GM21381 (cell line): ENCODE measurements around the gene SNX27.

Source experiments
- ATAC-seq: cut with Tn5 transposase; IDR thresholded peaks from one replicate; pipeline ENCODE4 v1.9.1; 2021; ENCODE audit warnings: mild to moderate bottlenecking, moderate library complexity; ENCODE audit not compliant: unreplicated experiment

The SNX27 gene

DNA sequence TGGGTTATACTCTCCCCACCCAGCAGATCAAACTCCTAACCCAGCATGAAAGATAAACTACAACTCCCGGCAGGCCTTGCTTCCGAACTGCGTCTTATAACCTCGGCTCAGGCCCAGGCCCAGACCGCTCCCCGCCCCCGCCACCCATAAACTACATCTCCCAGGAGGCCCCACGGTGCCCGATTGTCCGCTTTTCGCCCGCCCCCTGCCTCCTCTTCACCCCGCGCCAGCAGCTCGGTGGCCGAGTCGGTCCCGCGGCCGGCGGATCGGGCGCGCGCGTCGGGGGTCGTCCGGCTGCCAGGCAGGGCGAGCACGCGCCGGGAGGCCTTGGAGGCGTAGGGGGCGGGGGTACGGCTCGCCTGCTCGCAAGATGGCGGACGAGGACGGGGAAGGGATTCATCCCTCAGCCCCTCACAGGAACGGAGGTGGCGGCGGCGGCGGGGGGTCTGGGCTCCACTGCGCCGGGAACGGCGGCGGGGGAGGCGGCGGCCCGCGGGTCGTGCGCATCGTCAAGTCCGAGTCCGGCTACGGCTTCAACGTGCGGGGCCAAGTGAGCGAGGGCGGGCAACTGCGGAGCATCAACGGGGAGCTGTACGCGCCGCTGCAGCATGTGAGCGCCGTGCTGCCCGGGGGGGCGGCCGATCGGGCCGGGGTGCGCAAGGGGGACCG lies at the start of gene SNX27:
Gene SNX27, plus strand, starts transcription at position 219 of the 669 bp plus-strand sequence. Its CDS starts 152 bp downstream, at position 371.
- peak; percentile 96 for ATAC-seq

DNA sequence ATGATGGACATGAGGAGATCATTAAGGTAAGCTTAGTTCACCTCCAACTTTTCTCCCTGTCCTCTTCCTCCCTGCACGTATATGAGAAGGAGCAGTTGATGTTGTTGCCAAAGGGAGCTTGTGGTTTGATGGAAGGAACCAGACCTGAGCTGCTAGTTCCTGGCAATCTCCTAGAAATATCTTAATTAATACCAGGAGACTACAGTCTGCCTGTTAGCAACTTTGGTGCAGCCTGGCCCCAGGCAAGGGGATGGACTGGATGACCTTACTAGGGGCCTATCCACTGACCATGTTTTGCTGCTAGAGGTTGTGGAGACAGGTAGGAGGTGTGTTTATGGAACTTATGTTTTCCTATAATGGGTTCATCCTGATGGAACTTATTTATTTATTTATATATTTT lies 49.2 kb upstream of the SNX27 start:
- ATAC-seq, result no peak

- no peak for ATAC-seq
Observed at GRCh38 chr1:151563376-151563775, 48.5 kb upstream of the SNX27 start.

DNA sequence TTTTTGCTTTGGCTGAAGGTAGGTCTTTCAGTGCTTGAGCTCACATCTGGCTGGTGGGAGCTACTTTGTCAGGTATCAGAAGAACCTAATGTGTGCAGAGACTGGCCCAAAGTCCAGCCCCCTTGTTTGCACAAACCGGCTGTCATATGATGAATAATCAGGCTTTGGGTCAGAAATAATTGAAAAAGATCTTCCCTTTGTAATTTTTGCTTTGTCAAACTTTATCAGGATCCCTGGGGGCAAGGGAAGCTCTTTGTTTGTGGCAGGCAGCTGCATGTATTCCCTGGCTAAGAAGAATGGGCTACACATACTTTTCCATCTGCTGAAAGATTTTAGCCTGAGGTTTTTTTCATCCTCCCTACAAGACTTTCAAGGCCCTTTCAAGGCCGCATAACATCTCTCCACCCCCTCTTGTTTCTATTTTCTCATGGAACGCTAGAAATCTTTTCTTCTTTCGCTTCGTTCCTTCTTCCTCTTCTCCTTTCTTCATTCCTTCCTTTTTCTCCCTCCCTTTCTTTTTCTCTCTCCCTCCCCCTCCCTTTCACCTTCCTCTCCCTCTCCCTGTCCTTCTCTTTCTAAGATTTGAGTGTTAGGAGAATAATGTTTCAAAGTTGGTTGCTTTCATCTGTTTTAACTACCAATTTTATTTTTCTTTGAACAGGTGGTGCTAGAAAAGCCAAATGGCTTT lies 46.2 kb upstream of the SNX27 start:
- no peak for ATAC-seq

GRCh38 chr1:151568626-151569088 lies 43.2 kb upstream of the SNX27 start:
- no peak for ATAC-seq

GRCh38 chr1:151570819-151571218 lies 41.0 kb upstream of the SNX27 start:
- no peak for ATAC-seq

DNA sequence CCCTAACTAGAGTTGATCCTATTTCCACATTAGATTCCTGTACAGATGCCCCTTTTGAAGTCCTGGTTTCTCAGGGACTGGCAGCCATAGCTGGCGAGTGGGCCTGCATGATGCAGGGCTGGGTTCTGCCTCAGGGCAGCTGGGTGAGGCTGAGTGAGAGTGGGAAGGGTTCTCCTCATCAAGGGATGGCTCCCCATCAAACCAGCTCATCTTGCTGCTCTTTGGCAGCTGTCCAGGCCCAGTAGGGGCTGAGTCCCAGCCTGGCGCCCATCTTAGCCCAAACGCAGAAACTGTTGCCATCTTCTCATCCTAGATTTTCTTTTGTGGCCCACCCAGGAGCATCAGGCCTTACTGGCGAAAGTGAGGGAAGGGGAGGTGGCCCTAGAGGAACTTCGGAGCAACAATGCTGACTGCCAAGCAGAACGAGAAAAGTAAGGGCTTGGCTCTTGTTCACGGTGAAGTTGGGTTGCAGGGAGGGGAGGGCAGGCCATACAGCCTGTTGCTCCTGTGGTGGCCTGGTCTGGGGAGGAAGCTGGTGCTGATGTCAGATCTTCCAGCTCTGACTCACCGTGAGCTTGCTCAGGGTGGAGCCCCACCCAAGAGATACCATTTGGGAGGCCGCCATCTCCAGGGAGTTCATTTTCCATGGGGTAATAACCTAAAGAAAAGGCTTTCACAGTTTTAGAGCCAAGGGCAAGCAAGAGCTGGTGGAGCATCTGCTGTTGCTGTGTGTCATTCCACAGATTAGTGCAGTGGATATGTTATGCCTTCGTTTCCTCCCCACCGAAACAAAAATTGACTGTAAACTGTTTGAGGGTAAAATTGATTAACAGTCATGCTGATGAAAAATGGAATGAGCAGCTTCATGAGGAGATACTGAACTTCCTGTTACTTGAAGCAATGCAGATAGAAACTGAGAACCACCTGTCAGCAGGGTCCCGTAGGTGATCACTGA lies 37.0 kb upstream of the SNX27 start:
- no peak for ATAC-seq

- no peak for ATAC-seq
Observed at GRCh38 chr1:151577173-151577572, 34.7 kb upstream of the SNX27 start.

DNA sequence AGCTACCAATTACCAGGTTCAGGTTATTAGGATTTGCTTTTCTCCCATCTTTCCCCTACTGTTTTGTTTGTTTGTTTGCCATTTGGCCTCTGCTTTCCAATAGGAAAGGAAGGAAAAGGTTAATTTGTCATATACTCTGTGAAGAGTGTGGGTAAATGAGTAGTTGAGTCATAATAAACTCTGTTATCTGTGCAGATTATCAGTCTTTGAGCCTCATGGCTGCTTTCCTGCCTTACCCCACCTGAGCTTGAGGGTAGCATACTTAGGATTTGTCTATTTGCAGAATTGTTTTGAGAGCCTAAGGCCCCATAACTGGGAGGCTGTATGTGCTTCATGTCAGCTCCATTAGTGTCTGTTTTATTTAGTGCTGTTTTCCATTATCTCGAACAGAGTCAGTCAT lies 32.9 kb upstream of the SNX27 start:
- no peak for ATAC-seq

DNA sequence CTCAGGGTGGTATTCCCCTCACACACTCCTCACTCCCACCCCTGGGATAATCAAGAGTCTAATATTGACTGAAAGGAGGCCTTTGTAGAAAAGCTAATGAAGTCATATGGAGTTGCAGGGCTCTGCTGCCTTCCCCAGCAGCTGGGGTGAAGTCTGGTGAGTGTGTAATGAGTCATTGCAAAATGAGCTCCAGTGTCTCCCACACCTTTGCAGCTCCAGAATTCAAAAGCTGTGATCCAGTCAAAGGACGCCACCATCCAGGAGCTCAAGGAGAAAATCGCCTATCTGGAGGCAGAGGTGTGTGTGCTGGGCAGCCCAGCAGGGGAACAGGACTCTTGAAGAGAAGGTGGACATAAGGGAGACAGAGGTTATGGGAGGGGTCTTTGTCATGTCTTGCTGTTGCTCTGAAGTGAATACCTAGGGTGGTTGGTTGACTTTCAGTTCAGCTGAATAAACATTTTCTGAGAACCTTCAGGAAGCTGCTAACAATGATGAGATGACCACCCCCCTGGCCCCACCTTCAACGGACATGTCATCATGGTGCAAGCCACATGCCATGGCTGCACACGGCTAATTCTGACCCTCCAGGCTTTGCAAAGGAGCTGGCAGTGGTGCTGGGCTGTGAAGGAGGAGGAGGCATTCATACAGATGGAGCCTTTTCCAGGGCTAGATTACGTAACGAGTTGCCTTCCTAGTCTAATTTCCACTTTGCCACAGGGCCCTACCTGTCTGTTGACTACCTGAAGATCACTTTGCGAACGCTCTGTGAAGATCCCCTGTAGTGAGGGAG lies 32.2 kb upstream of the SNX27 start:
- no peak for ATAC-seq

DNA sequence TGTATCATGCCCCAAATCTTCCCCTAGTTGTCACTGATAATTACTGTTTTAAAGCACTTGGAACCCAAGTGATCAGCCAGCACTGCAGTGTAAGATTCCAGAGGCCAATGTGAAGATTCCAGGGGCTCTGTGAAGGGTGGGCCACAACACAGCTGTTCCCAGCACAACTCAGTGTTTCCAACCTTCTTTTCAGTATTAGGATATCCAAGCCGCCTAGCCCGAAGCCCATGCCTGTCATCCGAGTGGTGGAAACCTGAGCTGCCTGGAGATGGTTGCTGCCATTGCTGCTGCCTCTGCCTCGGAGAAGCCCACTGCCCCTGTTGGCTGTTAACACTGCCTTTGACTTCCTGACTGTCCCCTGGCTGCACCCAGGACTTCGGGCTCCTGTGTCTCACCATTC lies 30.4 kb upstream of the SNX27 start:
- ATAC-seq, result no peak

DNA sequence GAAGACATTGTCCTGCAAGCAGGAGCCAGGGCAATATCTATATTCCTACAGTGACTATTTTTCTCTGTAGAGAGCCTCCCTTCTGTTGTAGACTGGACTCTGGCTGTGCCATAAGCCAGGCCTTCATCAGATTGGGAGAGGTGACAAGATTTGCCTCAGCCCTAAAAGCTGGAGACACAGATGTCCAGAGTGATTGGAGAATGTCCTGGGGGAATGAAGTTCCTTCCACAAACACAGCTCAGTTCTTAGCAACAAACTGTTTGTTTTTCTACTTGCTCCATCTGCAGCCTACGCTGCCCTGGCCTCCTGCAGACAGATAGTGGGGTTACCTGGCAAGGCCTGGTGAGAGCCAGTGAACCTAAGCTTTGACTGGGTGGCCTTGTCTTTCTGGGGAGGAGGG lies 29.9 kb upstream of the SNX27 start:
- ATAC-seq, result no peak

DNA sequence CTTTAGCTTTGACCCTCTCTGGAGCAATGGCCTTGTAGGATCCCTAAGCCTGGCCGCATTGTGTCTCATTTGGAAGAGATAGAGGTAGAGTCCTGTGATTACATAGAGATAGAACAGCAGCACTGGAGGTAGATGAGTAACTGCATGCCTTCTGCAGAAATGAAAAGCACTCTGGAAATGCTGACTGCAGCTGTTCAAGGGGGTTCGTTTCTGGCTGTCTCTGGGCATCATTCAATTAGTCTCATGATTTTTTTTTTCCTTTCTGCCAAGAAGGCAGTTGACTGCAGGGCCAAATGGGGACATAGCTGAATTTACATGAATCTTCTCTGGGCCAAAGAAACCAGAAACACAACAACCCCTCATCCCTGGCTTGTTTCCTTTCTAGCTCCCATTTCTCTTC lies 28.1 kb upstream of the SNX27 start:
- ATAC-seq, result no peak

GRCh38 chr1:151584278-151584677 lies 27.6 kb upstream of the SNX27 start:
- no peak for ATAC-seq

- no peak for ATAC-seq
Observed at GRCh38 chr1:151584780-151585179, 27.1 kb upstream of the SNX27 start.

DNA sequence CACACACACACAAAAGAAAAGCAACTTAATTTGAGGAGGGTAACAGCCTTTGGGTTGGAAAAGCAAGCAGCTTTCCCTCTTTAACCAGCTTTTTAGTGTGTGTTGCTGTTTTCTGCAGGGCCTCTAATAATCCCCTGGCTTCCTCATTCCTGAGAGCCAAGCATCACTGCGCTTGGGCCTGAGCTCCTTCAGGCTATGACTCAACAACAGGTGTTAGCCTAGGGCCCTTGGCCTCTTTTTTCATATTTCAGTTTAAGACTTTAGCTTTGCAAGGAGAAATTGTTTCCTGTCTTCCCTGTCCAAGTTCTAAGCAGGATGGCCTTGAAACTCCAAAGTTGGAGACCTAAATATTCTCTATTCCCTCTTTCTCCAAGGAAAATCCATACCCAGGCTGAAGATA lies 26.2 kb upstream of the SNX27 start:
- no peak for ATAC-seq

GRCh38 chr1:151590961-151591360 lies 20.9 kb upstream of the SNX27 start:
- ATAC-seq, result no peak

DNA sequence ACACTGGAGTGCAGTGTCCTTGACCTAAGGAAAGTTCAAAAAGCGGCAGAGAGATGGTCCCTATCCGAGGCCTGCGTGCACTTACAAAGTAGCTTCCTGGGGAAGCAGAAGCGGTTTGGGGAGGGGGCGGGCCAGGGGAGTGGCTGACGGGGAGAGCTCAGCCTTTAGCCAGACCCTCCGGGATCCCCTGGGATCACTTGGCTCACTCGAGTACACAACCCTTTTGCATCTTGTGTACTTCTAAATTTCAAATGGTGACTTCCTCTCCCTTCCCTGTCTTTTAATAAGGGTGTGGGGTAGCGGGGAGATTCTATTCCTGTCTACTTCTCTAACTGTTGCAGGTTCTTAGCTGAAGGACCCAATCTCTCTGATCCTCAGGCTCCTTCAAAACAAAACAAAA lies 18.1 kb upstream of the SNX27 start:
- no peak for ATAC-seq

GRCh38 chr1:151594143-151594625 lies 17.7 kb upstream of the SNX27 start:
- no peak for ATAC-seq

GRCh38 chr1:151596166-151596953 lies 15.5 kb upstream of the SNX27 start:
- no peak for ATAC-seq
